Transverse colon (tissue), 4 donors: ENCODE data around the gene KIF5A.

Source experiments
- CTCF ChIP-seq, 5 experiments: fragments of 200-600 bp in 3 of 5; fragments of 450-650 bp in 2 of 5; sonication (generic) in 3 of 5; IDR thresholded peaks; 1 replicate in 2 of 5; 2 replicates in 3 of 5; pipeline ENCODE4 v1.5.1; 2016 to 2017; ENCODE audit warnings: antibody characterized with exemption in 5 of 5, inconsistent platforms in 3 of 5, mild to moderate bottlenecking in 2 of 5, moderate library complexity in 1 of 5
- EP300 ChIP-seq: sonication (generic); formaldehyde crosslinking; IDR thresholded peaks from one replicate; pipeline ENCODE4 v1.6.1; 2017; ENCODE audit warnings: antibody characterized with exemption, low read depth
- POLR2A ChIP-seq: fragments of 450-650 bp; IDR thresholded peaks from one replicate; pipeline ENCODE4 v1.6.1; 2016; ENCODE audit warnings: antibody characterized with exemption, mild to moderate bottlenecking, moderate library complexity
- POLR2AphosphoS5 ChIP-seq, 3 donors: sonication (generic); formaldehyde crosslinking; IDR thresholded peaks; one replicate each; pipeline ENCODE4 v1.6.1; 2016; ENCODE audit warnings: antibody characterized with exemption in 3 of 3

DNA sequence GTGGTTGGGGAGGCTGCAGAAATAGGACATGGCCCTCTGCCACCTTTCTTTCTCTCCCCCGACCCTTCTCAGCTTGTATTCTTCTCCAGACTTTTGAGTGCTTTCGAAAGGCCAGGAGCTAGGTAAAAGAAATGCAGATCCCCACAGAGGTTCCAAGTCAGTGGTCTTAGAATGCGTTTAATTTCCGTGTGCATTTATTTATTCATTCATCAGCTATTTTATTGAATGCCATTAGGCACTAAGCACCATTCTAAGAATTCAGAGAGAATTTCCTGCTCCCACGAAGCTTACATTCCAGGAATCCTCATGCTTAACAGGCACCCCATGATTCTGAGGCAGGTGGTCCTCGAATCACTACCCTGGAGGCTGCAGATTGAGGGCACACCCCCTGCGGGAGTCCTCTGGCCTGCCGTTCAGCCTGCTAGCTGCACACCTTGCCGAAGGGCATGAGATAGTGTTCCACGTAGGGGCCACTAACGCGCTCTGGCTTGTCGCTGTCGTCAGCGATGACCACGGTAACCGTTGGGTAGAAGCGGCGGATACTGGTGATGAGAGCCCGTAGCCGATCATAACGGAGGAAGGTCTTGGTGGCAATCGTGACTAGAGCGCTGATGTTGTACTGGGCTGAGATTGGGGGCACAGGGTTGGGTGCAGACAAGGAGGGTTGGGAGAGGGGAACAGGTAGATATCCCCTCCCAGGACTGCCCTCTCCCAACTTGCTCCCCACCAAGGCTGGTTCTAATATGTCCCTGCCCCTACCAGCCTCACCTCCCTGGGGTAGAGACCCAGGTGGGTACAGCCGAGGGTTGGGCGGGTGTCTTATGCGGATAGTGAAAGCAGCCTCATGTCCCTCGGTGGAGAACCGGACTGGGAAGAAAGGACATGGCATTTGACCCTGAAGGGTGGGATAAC, 78.7 kb downstream of the KIF5A start:
- no peak for TF ChIP-seq POLR2A
- TF ChIP-seq CTCF (IDR thresholded peaks at IDR 0.05), result no peak
- no peak for TF ChIP-seq POLR2AphosphoS5 (IDR thresholded peaks at IDR 0.05)
- TF ChIP-seq EP300, result no peak
